HL-60 (cell line): ENCODE results near the gene NEUROG1.

Experiments used
- DNase-seq, 2 experiments: peaks; one replicate each; pipeline ENCODE4 v3.0.0-alpha.2; 2010 to 2020; ENCODE audit warnings: low read depth in 1 of 2, low spot score in 1 of 2
- H3K27ac ChIP-seq: fragments of 250-450 bp; sonication (Bioruptor Pico); replicated peaks from 2 replicates; pipeline ENCODE4 v1.5.1; 2020; ENCODE audit warnings: mild to moderate bottlenecking, moderate library complexity
- H3K27me3 ChIP-seq: fragments of 250-450 bp; sonication (Bioruptor Pico); 2 replicates; pipeline ENCODE4 v1.5.1; 2021; ENCODE audit warnings: mild to moderate bottlenecking, moderate library complexity; ENCODE audit not compliant: insufficient read depth, poor library complexity, severe bottlenecking
- H3K4me3 ChIP-seq: replicated peaks from 2 replicates; pipeline ENCODE4 v1.5.1; 2011; ENCODE audit warnings: mild to moderate bottlenecking, control low read depth, low read length; ENCODE audit not compliant: insufficient read depth
- GABPA ChIP-seq: IDR thresholded peaks from 2 replicates; pipeline ENCODE4 v1.6.1; 2012; ENCODE audit warnings: low read depth
- POLR2AphosphoS5 ChIP-seq: IDR thresholded peaks from 2 replicates; pipeline ENCODE4 v1.6.1; 2012; ENCODE audit warnings: low read depth
- SPI1 ChIP-seq: IDR thresholded peaks from 2 replicates; pipeline ENCODE4 v1.6.1; 2012; ENCODE audit warnings: low read depth, mild to moderate bottlenecking, borderline replicate concordance
- TF ChIP-seq, protein P1 (sequence below): IDR thresholded peaks from 2 replicates; pipeline ENCODE4 v1.6.1; 2012; ENCODE audit warnings: low read depth; ENCODE audit not compliant: insufficient replicate concordance
- TF ChIP-seq, protein P2 (sequence below): IDR thresholded peaks from one replicate; pipeline ENCODE4 v1.5.1; 2011; ENCODE audit warnings: low read length, control low read depth, inconsistent platforms; ENCODE audit not compliant: insufficient read depth

Gene NEUROG1

DNA sequence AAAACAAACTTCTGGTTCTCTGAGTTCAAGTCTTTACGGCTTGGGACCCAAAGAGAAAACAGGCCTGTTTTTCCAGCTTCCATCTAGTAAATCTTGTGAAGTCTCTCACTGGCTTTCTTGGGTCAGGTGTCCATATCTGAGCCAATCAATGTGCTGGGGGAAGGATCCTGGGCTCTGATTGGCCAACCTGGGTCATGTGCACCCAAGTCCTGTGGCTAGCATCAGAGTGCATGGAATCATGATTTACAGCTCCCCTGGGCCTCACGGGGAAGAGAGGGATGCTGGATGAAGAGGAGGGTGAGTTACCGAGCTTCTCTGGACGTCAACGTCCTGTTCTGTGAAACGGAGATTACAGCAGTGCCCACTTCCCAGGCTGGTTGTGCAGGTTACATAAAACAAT is 23.6 kb upstream of the NEUROG1 start:
- Histone ChIP-seq H3K27me3 (no peaks in the 10 kb centered on the region), H3K4me3 (no peak overlapping the region), H3K27ac (no peak overlapping the region)
- TF ChIP-seq, protein P1, sequence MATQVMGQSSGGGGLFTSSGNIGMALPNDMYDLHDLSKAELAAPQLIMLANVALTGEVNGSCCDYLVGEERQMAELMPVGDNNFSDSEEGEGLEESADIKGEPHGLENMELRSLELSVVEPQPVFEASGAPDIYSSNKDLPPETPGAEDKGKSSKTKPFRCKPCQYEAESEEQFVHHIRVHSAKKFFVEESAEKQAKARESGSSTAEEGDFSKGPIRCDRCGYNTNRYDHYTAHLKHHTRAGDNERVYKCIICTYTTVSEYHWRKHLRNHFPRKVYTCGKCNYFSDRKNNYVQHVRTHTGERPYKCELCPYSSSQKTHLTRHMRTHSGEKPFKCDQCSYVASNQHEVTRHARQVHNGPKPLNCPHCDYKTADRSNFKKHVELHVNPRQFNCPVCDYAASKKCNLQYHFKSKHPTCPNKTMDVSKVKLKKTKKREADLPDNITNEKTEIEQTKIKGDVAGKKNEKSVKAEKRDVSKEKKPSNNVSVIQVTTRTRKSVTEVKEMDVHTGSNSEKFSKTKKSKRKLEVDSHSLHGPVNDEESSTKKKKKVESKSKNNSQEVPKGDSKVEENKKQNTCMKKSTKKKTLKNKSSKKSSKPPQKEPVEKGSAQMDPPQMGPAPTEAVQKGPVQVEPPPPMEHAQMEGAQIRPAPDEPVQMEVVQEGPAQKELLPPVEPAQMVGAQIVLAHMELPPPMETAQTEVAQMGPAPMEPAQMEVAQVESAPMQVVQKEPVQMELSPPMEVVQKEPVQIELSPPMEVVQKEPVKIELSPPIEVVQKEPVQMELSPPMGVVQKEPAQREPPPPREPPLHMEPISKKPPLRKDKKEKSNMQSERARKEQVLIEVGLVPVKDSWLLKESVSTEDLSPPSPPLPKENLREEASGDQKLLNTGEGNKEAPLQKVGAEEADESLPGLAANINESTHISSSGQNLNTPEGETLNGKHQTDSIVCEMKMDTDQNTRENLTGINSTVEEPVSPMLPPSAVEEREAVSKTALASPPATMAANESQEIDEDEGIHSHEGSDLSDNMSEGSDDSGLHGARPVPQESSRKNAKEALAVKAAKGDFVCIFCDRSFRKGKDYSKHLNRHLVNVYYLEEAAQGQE: no peak
- TF ChIP-seq, protein P2, sequence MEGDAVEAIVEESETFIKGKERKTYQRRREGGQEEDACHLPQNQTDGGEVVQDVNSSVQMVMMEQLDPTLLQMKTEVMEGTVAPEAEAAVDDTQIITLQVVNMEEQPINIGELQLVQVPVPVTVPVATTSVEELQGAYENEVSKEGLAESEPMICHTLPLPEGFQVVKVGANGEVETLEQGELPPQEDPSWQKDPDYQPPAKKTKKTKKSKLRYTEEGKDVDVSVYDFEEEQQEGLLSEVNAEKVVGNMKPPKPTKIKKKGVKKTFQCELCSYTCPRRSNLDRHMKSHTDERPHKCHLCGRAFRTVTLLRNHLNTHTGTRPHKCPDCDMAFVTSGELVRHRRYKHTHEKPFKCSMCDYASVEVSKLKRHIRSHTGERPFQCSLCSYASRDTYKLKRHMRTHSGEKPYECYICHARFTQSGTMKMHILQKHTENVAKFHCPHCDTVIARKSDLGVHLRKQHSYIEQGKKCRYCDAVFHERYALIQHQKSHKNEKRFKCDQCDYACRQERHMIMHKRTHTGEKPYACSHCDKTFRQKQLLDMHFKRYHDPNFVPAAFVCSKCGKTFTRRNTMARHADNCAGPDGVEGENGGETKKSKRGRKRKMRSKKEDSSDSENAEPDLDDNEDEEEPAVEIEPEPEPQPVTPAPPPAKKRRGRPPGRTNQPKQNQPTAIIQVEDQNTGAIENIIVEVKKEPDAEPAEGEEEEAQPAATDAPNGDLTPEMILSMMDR: no peak
- no peak for TF ChIP-seq POLR2AphosphoS5
- TF ChIP-seq GABPA: no peak
- TF ChIP-seq SPI1: no peak
- no peak for DNase-seq

DNA sequence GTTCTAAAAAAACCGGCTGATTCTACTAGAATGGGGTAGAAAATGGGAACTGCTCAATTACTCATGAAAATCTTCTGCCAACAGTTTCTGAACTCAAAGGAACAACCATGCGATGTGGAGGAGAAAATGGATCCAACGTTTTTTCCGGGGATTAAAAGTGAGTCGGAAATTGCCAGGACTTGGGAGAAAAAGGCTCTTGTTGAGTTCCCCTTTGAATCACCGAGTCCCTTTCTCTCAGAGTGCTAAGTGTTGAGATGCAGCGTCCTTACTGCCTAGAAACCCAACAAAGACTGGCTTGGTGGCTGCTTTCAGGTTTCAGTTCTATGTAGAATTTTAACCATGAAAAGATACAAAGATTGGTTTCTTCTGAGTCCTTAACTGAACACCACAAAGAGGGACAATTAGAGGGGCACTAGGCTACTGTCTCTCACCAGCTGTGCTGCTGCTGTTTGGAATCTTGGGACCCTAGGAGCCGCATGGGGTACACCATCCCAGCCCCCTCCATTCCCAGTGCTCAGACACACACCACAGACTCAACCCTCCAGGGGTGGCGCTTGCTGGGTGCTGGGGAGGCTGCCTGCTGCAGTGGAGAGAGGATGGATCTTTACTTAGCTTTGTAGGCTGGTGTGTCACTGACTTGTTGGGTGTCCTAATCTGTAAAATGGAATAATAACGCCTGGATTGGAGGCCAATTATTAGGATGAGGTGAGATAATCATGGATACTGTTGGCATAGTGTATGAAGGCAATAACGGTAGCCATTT is 21.5 kb upstream of the NEUROG1 start:
- no peak for TF ChIP-seq POLR2AphosphoS5
- no peak for TF ChIP-seq SPI1
- TF ChIP-seq GABPA: no peak
- DNase-seq: no peak
- no peaks in the 10 kb centered on the region for H3K27me3 ChIP-seq
- no peak overlapping the region for H3K4me3 ChIP-seq
- no peak overlapping the region for H3K27ac ChIP-seq

DNA sequence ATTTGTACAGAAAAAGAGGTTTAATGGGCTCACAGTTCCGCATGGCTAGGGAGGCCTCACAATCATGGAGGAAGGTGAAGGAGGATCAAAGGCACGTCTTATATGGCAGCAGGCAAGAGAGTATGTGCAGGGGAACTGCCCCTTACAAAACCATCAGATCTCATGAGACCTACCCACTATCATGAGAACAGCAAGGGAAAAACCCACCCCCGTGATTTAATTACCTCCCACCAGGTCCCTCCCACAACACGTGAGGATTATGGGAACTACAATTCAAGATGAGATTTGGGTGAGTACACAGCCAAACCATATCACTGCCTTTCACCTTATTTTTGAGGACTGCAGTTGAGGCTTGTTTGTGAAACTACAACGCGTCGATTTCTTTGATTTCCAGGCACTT is 20.9 kb upstream of the NEUROG1 start:
- no peak overlapping the region for H3K4me3 ChIP-seq
- no peak for DNase-seq
- TF ChIP-seq, protein P1: no peak
- TF ChIP-seq, protein P2: no peak
- TF ChIP-seq POLR2AphosphoS5 (no peak), GABPA (no peak), SPI1 (no peak)
- no peaks in the 10 kb centered on the region for H3K27me3 ChIP-seq
- no peak overlapping the region for H3K27ac ChIP-seq

DNA sequence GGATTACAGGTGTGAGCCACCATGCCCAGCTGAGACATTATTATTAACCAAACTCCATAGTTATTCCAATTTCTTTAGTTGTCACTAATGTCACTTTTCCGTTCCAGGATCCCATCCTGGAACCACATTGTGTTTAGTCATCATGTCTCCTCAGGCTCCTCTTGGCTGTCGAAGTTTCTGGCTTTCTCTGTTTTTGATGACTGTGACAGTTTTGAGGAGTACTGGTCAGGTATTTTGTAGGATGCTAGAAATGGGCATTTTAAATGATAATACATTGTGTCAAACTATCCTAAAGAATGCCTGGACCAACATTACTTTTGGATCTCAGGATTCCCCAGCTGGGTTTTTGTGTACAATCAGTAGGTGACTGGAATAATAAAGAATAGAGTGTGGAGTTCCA is 19.8 kb upstream of the NEUROG1 start:
- Histone ChIP-seq H3K27me3 (no peaks in the 10 kb centered on the region), H3K4me3 (no peak overlapping the region), H3K27ac (no peak overlapping the region)
- DNase-seq: no peak
- TF ChIP-seq SPI1 (no peak), GABPA (no peak), POLR2AphosphoS5 (no peak)
- TF ChIP-seq, protein P1: no peak
- TF ChIP-seq, protein P2: no peak
